ENCODE results near the gene BLVRA.

The BLVRA gene

GRCh38 chr7:43735403-43735801 lies 23.1 kb upstream of the BLVRA start:
- DNase-seq: no peak
- TF ChIP-seq POLR2A (IDR thresholded peaks at IDR 0.05; ENCODE audit: low read length): no peak

GRCh38 chr7:43735802-43736603 lies 22.5 kb upstream of the BLVRA start:
- no peak for TF ChIP-seq POLR2A (IDR thresholded peaks at IDR 0.05; ENCODE audit: low read length)
- TF ChIP-seq GATA1 (IDR thresholded peaks at IDR 0.05; ENCODE audit: low read depth, low read length): no peak

GRCh38 chr7:43737467-43738127 lies 20.9 kb upstream of the BLVRA start:
- TF ChIP-seq POLR2A (IDR thresholded peaks at IDR 0.05; ENCODE audit: low read length): no peak
- no peak for TF ChIP-seq GATA1 (IDR thresholded peaks at IDR 0.05; ENCODE audit: low read depth, low read length)
- no peak for DNase-seq

More at GRCh38 chr7:43735802-43736603, 22.5 kb upstream of the BLVRA start:
- peak; percentile 77 to 80 for DNase-seq

GRCh38 chr7:43742692-43743091 lies 15.8 kb upstream of the BLVRA start:
- no peak for DNase-seq
- no peak for TF ChIP-seq POLR2A (IDR thresholded peaks at IDR 0.05; ENCODE audit: low read length)

- TF ChIP-seq POLR2A (IDR thresholded peaks at IDR 0.05; ENCODE audit: low read length) (no peak), GATA1 (IDR thresholded peaks at IDR 0.05; ENCODE audit: low read depth, low read length) (no peak)
- no peak for DNase-seq
Measured at GRCh38 chr7:43747328-43748105, 11.0 kb upstream of the BLVRA start.

GRCh38 chr7:43749383-43749940 lies 9.0 kb upstream of the BLVRA start:
- TF ChIP-seq GATA1 (IDR thresholded peaks at IDR 0.05; ENCODE audit: low read depth, low read length): no peak
- TF ChIP-seq POLR2A (IDR thresholded peaks at IDR 0.05; ENCODE audit: low read length): no peak
- no peak for DNase-seq

- DNase-seq: peak; percentile 61 to 89
- TF ChIP-seq POLR2A (IDR thresholded peaks at IDR 0.05; ENCODE audit: low read length): no peak
- no peak for TF ChIP-seq GATA1 (IDR thresholded peaks at IDR 0.05; ENCODE audit: low read depth, low read length)
Measured at GRCh38 chr7:43750016-43750887, 8.2 kb upstream of the BLVRA start.

GRCh38 chr7:43752411-43752810 lies 6.1 kb upstream of the BLVRA start:
- DNase-seq: no peak
- TF ChIP-seq POLR2A (IDR thresholded peaks at IDR 0.05; ENCODE audit: low read length): no peak
- TF ChIP-seq GATA1 (IDR thresholded peaks at IDR 0.05; ENCODE audit: low read depth, low read length): no peak

GRCh38 chr7:43753271-43753810 lies 5.1 kb upstream of the BLVRA start:
- no peak for DNase-seq
- no peak for TF ChIP-seq GATA1 (IDR thresholded peaks at IDR 0.05; ENCODE audit: low read depth, low read length)
- no peak for TF ChIP-seq POLR2A (IDR thresholded peaks at IDR 0.05; ENCODE audit: low read length)

- TF ChIP-seq POLR2A (IDR thresholded peaks at IDR 0.05; ENCODE audit: low read length) (no peak), GATA1 (IDR thresholded peaks at IDR 0.05; ENCODE audit: low read depth, low read length) (no peak)
- no peak for DNase-seq
Measured at GRCh38 chr7:43753843-43754242, 4.6 kb upstream of the BLVRA start.

- TF ChIP-seq POLR2A (IDR thresholded peaks at IDR 0.05; ENCODE audit: low read length) (no peak), GATA1 (IDR thresholded peaks at IDR 0.05; ENCODE audit: low read depth, low read length) (no peak)
- DNase-seq: no peak
Measured at GRCh38 chr7:43754596-43754995, 3.9 kb upstream of the BLVRA start.

GRCh38 chr7:43756368-43757072 lies 2.0 kb upstream of the BLVRA start:
- peak; percentile 78 to 90 for DNase-seq
- TF ChIP-seq GATA1 (IDR thresholded peaks at IDR 0.05; ENCODE audit: low read depth, low read length) (peak; percentile 16), POLR2A (IDR thresholded peaks at IDR 0.05; ENCODE audit: low read length) (no peak)

Measured in erythroblast (primary cell).